KG1 (cell line): ENCODE results near the gene KLHL25.

Experiments used
- DNase-seq: peaks from one replicate; lab custom pipeline; 2025; lab: John Stamatoyannopoulos, UW

The KLHL25 gene

GRCh38 chr15:85710340-85710842, 84.3 kb downstream of the KLHL25 start:
- no peak for DNase-seq
